ENCODE results near the gene ATP23.

Gene ATP23

DNA sequence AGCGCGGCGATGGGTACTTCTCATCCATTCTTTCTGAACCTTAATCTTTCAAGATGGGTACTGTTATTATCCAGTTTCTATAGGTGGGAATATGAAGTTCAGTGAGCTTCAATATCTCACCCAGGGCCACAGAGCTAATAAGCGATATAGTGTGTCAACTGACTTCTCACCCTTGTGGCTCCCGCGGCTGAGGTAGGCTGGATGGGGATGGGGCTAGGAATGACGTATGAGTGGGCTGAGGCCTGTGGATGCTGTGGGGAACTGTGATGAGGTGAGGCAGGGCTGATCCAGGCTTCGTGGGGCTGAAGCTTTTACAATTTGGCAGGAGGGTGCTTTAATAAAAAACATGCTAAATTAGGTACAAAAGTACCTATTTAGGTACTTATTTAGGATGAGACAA, 32.9 kb upstream of the ATP23 start:
- DNase-seq (ENCODE audit: low spot score), result no peak

DNA sequence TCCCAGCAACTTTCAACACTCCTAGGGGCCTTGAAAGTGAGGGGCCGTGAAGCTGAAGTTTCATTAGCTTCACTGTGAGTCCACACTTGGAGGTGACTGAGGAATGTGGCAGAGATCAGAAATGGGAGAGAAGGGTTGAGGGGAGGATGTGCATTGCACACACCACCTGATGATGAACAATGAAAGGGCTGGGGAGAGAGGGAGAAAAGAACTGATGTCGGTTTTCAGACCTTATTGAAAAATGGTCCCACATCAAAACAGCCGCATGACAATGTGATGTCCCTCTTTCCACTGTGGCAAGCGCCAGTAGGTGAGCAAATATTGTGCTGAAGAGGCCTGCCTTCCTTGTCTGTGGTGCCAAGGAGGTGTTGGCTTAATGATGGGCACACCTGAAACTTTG, 32.3 kb upstream of the ATP23 start:
- no peak for DNase-seq (ENCODE audit: low spot score)

DNA sequence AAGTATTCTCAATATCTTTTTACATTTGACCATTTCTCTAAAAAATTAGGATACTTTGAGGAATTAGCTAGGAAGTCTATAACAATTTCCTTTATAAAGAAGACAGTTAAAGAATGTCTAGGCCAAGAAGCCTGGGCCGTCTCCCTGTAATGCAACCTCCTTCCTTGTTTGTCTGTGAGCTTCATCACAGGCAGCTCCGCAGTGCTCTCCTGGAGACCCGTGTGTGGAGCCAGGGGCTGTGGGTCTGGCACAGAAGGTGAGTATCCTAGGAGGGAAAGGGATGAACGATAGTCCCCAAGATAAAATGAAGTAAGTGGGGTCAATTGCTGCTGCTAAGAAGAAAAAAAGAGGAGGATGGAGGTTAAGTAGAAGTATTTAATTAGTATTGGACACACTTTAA, 31.8 kb upstream of the ATP23 start:
- DNase-seq (ENCODE audit: low spot score), result no peak

DNA sequence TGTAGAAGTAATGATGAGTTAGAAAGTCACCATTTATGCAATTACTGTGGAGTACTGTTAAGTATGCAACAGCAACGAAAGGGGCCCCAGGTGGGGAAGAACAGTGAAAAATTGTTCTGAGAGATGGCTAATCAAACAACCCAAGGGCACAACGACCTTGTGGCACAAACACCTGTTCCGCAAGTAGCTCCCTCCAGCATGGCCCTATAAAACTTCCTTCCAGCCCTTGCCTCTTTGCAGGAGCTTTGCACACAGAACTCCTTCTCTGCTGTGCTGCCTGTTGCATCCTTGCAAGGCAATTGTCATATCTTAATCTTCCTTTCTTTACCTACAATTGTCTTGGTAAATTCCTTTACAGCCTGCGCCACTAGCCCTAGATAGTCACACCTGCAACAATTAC, 23.2 kb upstream of the ATP23 start:
- no peak for DNase-seq (ENCODE audit: low spot score)

DNA sequence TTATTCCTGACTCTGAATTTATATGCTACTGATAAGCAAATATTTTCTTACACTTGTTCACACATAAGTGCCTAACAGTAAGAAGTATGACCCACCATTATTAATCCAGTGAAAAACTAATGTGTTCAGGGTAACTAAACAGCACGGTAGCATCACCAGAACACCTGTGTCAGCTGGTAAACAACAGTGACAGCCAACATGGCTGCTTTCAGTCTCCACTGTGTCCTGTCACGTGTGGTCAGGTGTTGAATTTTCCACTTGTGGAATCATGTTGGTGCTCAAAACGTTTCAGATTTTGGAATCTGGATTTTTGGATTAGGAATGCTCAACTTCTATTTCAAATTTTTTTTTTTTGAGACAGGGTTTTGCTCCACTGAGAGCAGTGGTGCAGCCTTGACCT, 14.3 kb upstream of the ATP23 start:
- DNase-seq (ENCODE audit: low spot score), result no peak

DNA sequence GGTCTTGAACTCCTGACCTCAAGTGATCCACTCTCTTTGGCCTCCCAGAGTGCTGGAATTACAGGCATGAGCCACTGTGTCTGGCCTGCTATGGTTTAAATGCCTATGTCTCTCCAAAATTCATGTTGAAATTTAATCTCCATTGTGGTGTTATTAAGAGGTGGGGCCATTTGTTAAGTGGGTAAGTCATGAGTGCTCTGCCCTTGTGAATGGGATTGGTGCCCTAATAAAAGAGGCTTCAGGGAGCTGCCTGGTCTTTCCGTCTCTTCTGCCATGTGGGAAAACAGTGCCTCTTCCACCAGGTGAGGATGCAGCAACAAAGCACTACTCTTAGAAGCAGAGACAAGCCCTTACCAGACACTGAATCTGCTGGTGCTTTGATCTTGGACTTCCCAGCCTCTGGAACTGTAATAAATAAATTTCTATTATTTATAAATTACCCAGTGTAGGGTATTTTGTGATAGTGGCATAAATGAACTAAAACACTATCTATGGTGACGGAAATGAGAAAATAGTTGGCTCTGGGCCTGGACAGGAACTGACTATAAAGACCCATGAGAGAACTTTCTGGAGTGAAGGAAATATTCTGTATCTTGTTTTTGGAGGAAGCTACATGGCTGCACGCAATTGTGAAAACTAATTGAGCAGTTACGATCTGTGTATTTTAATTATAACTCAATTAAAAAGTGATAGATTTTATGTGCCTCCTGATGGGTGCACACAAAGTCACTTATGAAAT, 12.1 kb upstream of the ATP23 start:
- no peak for DNase-seq (ENCODE audit: low spot score)

DNA sequence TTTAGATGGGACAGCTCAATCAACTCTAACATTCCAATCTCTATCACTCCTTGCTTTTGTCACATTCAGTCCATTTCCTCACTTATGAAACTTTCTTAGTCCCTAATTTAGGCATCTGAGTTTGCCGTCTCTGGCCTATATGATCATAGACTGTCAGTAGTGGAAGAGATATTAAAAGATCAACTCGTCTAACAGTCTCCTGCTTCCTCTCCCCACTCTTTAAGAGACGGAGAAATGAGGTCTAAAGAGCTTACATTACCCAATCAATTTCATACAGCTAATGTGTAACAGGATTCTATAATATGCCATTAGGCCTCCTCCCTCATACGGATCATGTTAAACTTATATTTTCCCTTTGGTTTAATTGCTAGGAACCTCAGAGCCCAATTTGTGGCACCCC, 6.5 kb upstream of the ATP23 start:
- DNase-seq (ENCODE audit: low spot score), result no peak

DNA sequence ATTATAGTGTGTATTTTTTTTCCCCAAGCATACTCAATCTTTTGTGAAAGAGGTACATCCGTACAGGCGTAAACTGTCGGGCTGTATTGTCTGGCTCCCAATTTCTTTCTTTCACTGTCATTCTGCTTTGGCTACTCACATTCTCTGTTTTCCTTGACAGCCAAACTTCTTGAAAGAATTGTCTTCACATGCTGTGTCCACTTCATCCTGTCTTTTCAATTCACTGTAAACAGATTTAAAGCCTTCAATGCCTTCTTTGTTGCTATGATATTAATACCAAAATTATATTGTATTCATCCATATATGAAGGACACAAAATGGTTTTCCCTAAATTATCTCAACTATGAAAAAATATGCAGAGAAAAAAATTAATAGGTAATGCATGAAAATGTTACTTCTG, 6.0 kb upstream of the ATP23 start:
- DNase-seq (ENCODE audit: low spot score), result no peak

DNA sequence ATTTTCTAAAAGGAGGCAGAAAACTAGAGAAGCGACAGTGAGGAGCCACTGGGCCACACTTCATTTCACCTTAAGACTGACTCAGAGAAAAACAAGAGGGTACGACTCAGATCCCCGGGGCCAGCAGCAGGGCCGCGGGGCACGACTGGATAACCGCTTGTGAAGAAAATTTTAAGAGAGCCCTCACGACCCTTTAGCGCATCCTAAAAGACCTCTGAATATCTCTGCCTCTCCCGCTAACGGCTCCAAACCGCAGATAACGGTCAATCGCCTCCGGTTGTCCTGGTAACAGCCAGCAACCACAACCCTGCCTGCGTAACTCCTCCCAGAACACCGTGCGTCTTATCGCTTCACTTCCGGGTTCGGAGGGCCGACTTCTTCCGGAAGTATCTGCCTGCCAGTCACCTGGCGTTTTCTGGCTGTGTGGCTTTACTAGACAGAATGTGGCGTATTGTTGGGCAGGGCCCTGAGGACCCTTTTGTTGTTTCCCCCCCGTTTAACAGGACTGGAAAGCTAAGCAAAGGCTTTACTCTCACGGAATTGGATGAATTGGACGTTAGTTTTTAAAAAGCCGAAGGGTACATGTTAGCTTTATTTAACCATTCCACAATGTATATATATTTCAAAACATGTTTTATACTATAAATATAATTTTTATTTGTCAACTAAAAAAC, 5.4 kb upstream of the ATP23 start:
- DNase-seq (ENCODE audit: low spot score), result peak; percentile 97

DNA sequence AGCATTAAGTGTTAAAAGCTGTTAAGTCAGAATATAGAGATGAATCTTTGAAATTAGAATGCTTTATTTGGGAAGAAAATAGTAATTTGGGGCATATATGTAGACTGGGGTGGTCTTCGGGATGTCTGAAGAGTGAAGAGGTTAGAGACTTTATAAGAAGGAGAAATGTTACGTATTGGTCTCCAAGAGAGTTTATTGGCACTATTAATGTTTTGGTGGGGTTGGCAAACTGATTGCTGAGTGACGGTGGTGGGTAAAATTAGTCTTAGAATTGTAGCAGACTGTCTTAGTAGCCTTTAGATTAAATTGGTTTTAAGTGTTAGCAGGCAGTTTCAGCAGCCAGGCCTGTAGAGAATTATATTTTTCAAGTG, 4.9 kb upstream of the ATP23 start:
- DNase-seq (ENCODE audit: low spot score), result no peak

DNA sequence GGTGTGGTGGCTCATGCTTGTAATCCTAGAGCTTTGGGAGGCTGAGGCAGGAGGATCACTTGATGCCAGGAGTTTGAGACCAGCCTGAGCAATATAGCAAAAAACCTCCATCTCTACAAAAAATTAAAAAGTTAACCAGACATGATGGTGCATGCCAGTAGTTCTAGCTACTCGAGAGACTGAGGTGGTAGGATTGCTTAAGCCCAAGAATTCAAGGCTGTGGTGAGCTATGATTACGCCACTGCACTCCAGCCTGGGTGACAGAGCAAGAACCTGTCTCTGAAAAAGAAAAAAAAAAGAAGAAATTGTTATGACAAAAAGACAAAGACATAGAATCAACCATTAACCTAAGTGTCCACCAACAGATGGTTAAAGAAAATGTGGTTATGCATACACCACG, 2.1 kb upstream of the ATP23 start:
- DNase-seq (ENCODE audit: low spot score), result no peak

DNA sequence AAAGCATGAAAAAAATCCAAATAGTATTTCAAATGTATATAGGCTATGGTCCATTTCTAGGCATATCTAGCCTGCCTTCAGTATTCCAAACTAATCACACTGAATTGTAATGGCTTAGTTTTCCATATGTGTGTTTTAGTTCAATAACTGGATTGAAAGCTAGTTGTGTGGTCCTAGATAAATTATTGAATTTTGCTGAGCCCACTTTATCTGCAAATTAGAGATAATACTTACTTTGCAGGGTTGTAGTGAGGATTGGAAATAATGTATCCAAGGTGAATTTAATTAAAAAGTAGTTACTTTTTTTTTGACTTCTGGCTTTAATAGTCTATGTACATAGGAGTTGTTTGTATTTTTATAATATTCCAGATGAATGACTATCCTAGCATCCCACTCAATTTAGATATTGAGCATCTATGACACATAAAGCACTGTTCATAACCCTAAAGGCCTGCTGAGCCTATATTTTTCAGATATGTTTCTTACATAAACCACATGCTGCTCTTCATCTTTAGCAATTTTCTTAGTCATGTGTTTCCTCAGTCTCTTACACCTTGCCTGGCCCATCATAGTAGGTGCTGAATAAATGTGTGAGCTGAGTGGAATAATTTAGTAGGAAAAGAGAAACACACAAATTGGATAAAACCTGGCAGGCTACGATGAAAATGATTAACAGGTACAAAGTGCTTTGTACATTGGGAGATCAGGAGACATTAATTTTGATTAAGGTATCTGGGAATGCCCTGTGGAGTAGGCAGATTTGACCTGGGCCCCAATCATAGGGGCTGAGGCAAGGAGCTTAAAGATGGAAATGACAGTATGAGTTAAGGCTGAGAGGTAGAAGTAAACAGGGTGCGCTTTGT, 1.1 kb upstream of the ATP23 start:
- no peak for DNase-seq (ENCODE audit: low spot score)

DNA sequence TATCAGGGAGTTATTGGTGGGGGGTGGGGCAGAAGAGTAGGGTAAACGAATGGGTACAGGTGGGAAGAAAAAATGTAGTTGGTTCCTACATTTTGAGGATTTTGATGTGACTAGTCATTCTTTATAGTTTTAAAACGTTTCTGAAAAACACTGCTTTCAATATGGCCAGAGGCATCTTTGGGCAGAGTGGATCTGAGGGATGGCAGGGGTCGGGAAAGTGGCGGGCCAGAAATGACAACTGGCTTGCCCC, 527 bp upstream of the ATP23 start:
- DNase-seq (ENCODE audit: low spot score), result no peak

DNA sequence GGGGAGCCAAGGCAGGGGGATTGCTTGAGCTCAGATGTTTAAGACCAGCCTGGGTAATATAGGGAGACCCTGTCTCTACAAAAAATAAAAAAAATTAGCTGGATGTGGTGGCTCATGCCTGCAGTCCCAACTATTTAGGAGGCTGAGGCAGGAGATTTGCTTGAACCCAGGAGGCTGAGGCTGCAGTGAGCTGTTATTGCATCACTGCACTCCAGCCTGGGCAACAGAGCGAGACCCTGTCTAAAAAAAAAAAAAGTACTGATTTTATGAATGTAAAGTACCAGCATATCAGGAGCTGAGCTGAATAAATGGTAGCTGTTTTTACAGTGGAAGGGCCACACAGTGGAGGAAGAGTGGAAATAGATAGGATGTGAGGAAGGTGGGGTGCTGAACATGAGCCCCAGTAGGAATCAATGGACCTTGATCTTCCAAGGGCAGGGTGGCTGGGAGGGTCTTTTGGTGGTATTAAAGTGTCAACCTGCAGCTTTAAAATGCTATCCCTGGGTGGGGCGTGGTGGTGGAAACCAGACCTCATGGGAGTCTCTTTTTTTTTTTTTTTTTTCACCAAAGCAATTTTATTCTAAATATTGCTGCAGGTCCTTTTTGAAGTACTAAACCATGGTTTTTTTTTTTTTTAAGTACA, 2.2 kb downstream of the ATP23 start:
- no peak for DNase-seq (ENCODE audit: low spot score)

DNA sequence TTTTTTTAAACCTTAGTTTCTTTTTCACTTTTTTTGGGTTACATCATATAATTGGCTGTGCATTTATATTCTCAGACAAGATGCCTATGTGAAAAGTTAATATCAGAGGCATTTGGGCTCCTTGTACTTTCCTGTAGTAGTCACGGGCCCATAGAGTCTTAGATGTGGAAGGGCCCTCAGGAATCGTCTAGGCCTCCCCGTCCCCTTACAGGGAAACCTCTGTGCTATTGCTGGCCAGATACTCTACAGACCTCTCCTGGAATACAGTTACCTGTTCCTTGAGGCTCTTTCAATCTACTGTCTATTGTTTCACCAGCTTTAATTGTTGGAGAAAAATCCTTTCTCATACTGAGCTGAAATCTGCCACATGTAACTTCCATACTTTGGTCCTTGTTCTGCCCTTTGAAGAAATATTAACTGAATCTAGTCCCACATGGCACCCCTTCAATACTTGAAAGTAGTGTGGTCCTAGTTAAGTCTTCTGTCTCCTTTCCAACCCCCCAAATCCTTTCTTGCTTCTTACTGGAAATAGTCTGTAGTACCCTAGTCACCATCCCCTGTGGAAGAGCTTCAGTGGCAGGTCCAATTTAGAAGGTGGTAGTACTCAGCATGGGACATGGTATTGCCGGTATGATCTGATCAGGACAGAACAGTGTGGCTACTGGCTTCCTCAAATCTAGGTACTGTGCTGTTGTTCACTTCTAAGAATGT, 3.1 kb downstream of the ATP23 start:
- no peak for DNase-seq (ENCODE audit: low spot score)

DNA sequence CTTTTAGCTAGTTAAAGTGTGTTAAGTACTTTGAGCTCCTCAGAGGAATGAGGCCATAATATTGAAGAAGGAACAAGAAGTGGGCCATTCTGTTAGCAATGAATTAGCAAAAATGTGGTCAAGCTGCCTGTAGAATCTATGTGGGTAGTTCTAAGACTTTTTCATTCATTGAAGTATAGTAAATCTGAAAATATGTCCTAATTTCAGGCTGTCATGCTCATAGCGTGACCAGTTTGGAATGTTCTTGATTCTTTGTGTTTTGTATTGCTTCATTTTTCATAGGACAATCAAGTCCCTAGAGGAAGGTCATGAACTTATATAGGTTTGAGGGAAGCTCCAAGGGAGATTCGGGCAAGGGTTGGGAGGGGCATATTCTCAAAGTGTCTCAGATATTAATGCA, 11.4 kb downstream of the ATP23 start:
- DNase-seq (ENCODE audit: low spot score), result no peak

DNA sequence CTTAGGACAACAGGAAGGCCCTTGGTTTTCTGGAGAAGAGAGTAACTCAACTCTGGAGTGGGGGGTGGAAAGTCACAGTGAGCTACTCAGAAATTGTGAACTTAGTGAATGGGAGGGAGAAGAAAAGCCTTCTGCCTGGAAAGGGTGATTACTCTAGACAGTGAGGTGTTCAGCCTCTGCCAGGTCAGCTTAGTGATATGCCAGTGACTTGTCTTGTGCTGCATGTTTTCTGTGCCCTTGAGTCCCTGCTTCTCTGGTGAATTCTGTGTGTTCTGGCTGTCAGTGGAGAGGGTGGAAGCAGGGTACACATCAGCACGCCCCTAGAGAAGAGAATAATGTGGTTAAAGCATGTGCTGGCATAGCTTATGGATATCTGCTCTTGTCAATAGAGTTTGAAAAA, 13.4 kb downstream of the ATP23 start:
- no peak for DNase-seq (ENCODE audit: low spot score)

DNA sequence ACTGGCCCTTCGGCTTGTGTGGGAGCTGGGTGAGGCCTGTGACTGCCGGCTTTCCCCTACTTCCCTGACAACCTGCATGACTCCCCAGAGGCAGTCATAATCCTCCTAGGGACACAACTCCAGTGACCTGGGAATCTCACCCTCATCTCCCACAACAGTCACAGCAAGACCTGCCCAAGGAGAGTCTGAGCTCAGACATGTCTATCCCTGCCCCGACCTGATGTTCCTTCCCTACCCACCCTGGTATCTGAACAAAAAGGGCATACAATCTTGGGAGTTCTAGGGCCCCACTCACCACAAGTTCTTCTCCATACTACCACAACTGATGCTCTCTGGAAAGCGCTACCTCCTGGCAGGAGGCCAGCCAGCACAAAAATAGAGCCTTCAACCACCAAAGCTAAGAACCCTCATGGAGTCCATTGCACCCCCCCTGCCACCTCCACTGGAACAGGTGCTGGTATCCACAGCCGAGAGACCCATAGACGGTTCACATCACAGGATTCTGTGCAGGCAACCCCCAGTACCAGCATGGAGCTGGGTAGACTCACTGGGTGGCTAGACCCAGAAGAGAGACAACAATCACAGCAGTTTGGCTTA, 16.8 kb downstream of the ATP23 start:
- DNase-seq (ENCODE audit: low spot score), result no peak

DNA sequence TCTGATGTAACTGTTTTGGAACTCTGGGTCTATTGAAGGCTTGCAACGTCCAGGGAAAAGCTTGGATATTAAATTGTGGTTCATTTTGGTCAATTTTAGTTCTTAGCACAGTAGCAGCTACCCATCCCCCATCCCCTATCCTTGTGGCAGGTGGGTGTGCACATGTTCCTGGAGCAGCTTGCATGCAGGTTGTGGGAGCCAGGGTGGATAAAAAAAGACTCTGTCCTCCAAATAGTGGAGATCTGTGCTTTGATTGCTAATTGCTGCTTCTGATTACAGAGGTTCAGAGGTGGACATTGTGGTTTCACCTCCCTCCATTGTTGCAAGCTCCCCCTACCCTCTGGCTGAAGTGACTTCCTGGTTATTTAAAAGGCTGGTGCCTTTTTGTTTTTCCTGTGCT, 23.1 kb downstream of the ATP23 start:
- DNase-seq (ENCODE audit: low spot score), result no peak

DNA sequence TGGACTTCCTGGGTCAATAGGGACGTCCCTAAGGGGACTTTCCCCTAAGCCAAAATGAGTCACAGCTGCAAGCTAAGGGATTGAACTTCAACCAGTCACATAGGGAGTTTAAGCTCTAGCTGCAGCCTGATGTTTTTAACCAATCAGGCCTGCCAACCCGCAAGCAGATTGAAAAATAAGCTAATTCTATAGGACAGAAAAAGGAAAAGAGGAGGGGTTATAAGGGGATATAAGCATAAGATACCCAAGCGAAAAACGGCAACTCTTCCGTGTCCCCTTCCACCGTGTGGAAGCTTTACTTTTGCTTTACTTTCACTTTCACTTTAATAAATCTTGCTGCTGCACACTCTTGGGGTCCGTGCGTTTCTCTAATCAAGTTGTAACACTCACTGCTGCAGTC, 24.4 kb downstream of the ATP23 start:
- DNase-seq (ENCODE audit: low spot score), result peak; percentile 16

DNA sequence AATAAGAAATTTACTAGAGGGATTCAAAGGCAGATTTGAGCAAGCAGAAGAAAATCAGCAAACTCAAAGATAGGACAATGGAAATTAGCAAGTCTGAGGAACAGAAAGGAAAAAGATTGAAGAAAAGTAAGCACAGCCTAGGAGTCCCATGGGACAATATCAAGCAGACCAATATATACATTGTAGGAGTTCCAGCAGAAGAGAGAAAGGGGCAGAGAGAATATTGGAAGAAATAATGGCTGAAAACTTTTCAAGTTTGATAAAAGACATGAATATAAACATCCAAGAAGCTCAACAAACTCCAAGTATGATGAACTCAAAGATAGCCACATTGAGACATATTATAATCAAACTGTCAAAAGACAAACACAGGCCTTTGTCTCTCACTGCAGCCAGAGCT, 25.2 kb downstream of the ATP23 start:
- no peak for DNase-seq (ENCODE audit: low spot score)
